HUES48 (cell line): ENCODE measurements around the gene DNAJC6.

Source experiments
- H3K27ac ChIP-seq: one replicate; pipeline ENCODE4 v1.7.0; 2013; ENCODE audit warnings: low read depth, low read length, inconsistent platforms
- H3K27me3 ChIP-seq: 2 replicates; pipeline ENCODE4 v1.6.1; 2013; ENCODE audit warnings: mild to moderate bottlenecking, low read length; ENCODE audit not compliant: control insufficient read depth, insufficient read depth
- H3K36me3 ChIP-seq: 2 replicates; pipeline ENCODE4 v1.6.1; 2013; ENCODE audit warnings: low read length; ENCODE audit not compliant: control insufficient read depth, insufficient read depth
- H3K4me1 ChIP-seq: 2 replicates; pipeline ENCODE4 v1.6.1; 2013; ENCODE audit warnings: mild to moderate bottlenecking, low read length; ENCODE audit not compliant: control insufficient read depth, insufficient read depth
- H3K4me3 ChIP-seq: 2 replicates; pipeline ENCODE4 v1.5.1; 2013; ENCODE audit warnings: mild to moderate bottlenecking, low read depth, low read length
- H3K9ac ChIP-seq: 2 replicates; pipeline ENCODE4 v1.6.1; 2013; ENCODE audit warnings: mild to moderate bottlenecking, low read depth, low read length, moderate library complexity
- H3K9me3 ChIP-seq: 2 replicates; pipeline ENCODE4 v1.6.1; 2013; ENCODE audit warnings: low read length; ENCODE audit not compliant: control insufficient read depth, insufficient read depth

DNAJC6 gene

GRCh38 chr1:65297706-65298105 lies 11.6 kb upstream of the DNAJC6 start:
- no peak overlapping the region for H3K9ac ChIP-seq
- H3K27ac ChIP-seq, result no peak overlapping the region
- H3K27me3 ChIP-seq, result no peaks in the 10 kb centered on the region
- no peak overlapping the region for H3K4me3 ChIP-seq
- H3K4me1 ChIP-seq, result peaks cover 14% of the 10 kb centered on the region
- H3K36me3 ChIP-seq, result no peaks in the 10 kb centered on the region
- no peaks in the 10 kb centered on the region for H3K9me3 ChIP-seq

- H3K27ac ChIP-seq, result no peak overlapping the region
- H3K9me3 ChIP-seq, result no peaks in the 10 kb centered on the region
- H3K9ac ChIP-seq, result no peak overlapping the region
Observed at GRCh38 chr1:65299328-65299727, 10.0 kb upstream of the DNAJC6 start.

GRCh38 chr1:65308781-65309303 lies 501 bp upstream of the DNAJC6 start:
- Histone ChIP-seq H3K36me3 (no peaks in the 10 kb centered on the region), H3K9me3 (no peaks in the 10 kb centered on the region), H3K27ac (no peak overlapping the region), H3K9ac (no peak overlapping the region), H3K4me1 (peaks cover 23% of the 10 kb centered on the region), H3K4me3 (peak overlapping the region; percentile 88), H3K27me3 (peaks cover 19% of the 10 kb centered on the region)

More at GRCh38 chr1:65299328-65299727, 10.0 kb upstream of the DNAJC6 start:
- Histone ChIP-seq H3K4me1 (0 out of 2 replicates have a peak, but pooled peaks cover 3% of the 10 kb centered on the region), H3K4me3 (no peak overlapping the region), H3K27me3 (no peaks in the 10 kb centered on the region), H3K36me3 (no peaks in the 10 kb centered on the region)

- Histone ChIP-seq H3K4me3 (peak overlapping the region; percentile 88), H3K36me3 (no peaks in the 10 kb centered on the region), H3K9ac (0 out of 2 replicates have a peak overlapping the region, but pooled peaks have one; percentile 14), H3K27me3 (peaks cover 19% of the 10 kb centered on the region), H3K4me1 (peaks cover 23% of the 10 kb centered on the region), H3K27ac (peak overlapping the region; percentile 77), H3K9me3 (no peaks in the 10 kb centered on the region)
Observed at GRCh38 chr1:65310078-65310587, 790 bp downstream of the DNAJC6 start.

GRCh38 chr1:65311760-65312159 lies 2.4 kb downstream of the DNAJC6 start:
- Histone ChIP-seq H3K27me3 (peaks cover 19% of the 10 kb centered on the region), H3K27ac (no peak overlapping the region), H3K4me3 (no peak overlapping the region), H3K4me1 (peaks cover 23% of the 10 kb centered on the region), H3K36me3 (no peaks in the 10 kb centered on the region), H3K9ac (no peak overlapping the region), H3K9me3 (no peaks in the 10 kb centered on the region)

- Histone ChIP-seq H3K27ac (no peak overlapping the region), H3K4me3 (no peak overlapping the region), H3K9ac (no peak overlapping the region), H3K27me3 (no peaks in the 10 kb centered on the region), H3K9me3 (no peaks in the 10 kb centered on the region), H3K36me3 (no peaks in the 10 kb centered on the region), H3K4me1 (no peaks in the 10 kb centered on the region)
Observed at GRCh38 chr1:65316233-65316632, 6.9 kb downstream of the DNAJC6 start.

- Histone ChIP-seq H3K4me1 (no peaks in the 10 kb centered on the region), H3K27ac (no peak overlapping the region), H3K9me3 (no peaks in the 10 kb centered on the region), H3K4me3 (no peak overlapping the region), H3K27me3 (no peaks in the 10 kb centered on the region), H3K9ac (no peak overlapping the region), H3K36me3 (no peaks in the 10 kb centered on the region)
Observed at GRCh38 chr1:65317866-65318653, 8.7 kb downstream of the DNAJC6 start.

- Histone ChIP-seq H3K4me1 (no peaks in the 10 kb centered on the region), H3K9ac (no peak overlapping the region), H3K9me3 (no peaks in the 10 kb centered on the region), H3K36me3 (no peaks in the 10 kb centered on the region), H3K27ac (no peak overlapping the region), H3K27me3 (no peaks in the 10 kb centered on the region), H3K4me3 (no peak overlapping the region)
Observed at GRCh38 chr1:65319141-65319540, 9.8 kb downstream of the DNAJC6 start.

- Histone ChIP-seq H3K36me3 (no peaks in the 10 kb centered on the region), H3K27ac (no peak overlapping the region), H3K27me3 (no peaks in the 10 kb centered on the region), H3K4me3 (no peak overlapping the region), H3K9ac (no peak overlapping the region), H3K4me1 (no peaks in the 10 kb centered on the region), H3K9me3 (no peaks in the 10 kb centered on the region)
Observed at GRCh38 chr1:65319754-65320153, 10.4 kb downstream of the DNAJC6 start.

- H3K9ac ChIP-seq, result no peak overlapping the region
- no peaks in the 10 kb centered on the region for H3K36me3 ChIP-seq
- H3K27me3 ChIP-seq, result no peaks in the 10 kb centered on the region
- no peaks in the 10 kb centered on the region for H3K9me3 ChIP-seq
- H3K4me1 ChIP-seq, result no peaks in the 10 kb centered on the region
- H3K4me3 ChIP-seq, result no peak overlapping the region
- no peak overlapping the region for H3K27ac ChIP-seq
Observed at GRCh38 chr1:65321879-65322278, 12.5 kb downstream of the DNAJC6 start.

- Histone ChIP-seq H3K9ac (no peak overlapping the region), H3K27ac (no peak overlapping the region), H3K27me3 (no peaks in the 10 kb centered on the region), H3K36me3 (no peaks in the 10 kb centered on the region), H3K9me3 (no peaks in the 10 kb centered on the region), H3K4me3 (no peak overlapping the region), H3K4me1 (no peaks in the 10 kb centered on the region)
Observed at GRCh38 chr1:65323246-65323645, 13.9 kb downstream of the DNAJC6 start.
